Measurements from ENCODE around the gene MAPKAPK2. TPM values are rescaled to one million over a fixed set of nuclear protein-coding genes. Genes with fewer than 3 reads are reported as not detected.

The MAPKAPK2 gene
- total RNA-seq, 1 experiment from 2014 or later, result 51.1 TPM

DNA sequence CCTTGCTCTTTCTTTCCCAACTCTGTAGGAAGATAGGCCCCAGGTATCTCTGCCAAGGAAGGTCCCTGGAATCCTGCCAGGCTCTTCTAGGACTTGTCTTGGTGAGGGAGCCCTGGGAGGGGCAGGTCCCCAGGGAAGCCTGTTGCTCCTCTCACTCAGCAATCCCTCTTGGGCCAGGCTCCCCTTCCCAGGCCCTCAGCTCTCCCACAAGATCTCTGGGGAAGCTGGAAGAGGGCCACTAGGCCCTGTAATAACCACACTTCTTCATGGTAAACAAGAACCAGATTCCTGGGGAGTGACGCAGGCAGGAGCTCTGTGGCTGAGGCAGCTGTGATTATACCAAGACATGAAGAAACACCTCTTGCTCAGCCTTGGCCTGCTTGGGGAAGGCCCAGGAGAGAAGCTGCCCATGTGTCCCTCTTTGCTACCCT lies 9.9 kb upstream of the MAPKAPK2 start:
- ChIA-PET CTCF (interaction anchor here (1.0 to 3.4 kb wide), 2 partner anchors 11 to 17 kb away, joined by 3 to 21 read pairs; no protein-coding TSS in a partner anchor), POLR2A (no interaction called here), RAD21 (ENCODE audit: low non-redundant PET in 1 of 2, low total read pairs in 2 of 2, uncharacterized antibody in 2 of 2, unreplicated experiment in 2 of 2) (no interaction called here)
- no peaks in the 10 kb centered on the region for H3K79me2 ChIP-seq (ENCODE audit: insufficient read depth, low read length)
- no peak overlapping the region for H3K27ac ChIP-seq (ENCODE audit: low read depth, low read length)
- ATAC-seq (0 out of 2 replicates have a peak, but pooled peaks have one; percentile 20), DNase-seq (ENCODE audit: low read depth, low spot score) (no peak)
- no peak overlapping the region for H2AFZ ChIP-seq (ENCODE audit: low read depth, low read length, poor library complexity, severe bottlenecking)
- H3K27me3 ChIP-seq (ENCODE audit: insufficient read depth, low read length), result no peaks in the 10 kb centered on the region
- H3K36me3 ChIP-seq (ENCODE audit: control insufficient read depth in 1 of 2, insufficient read depth in 2 of 2, low read length in 2 of 2), result no peaks in the 10 kb centered on the region
- no peaks in the 10 kb centered on the region for H4K20me1 ChIP-seq (ENCODE audit: insufficient read depth)
- H3K4me2 ChIP-seq (ENCODE audit: low read length), result no peak overlapping the region
- H3K9me3 ChIP-seq (ENCODE audit: control insufficient read depth in 1 of 2, insufficient read depth in 1 of 2, low read depth in 1 of 2, low read length in 2 of 2), result no peaks in the 10 kb centered on the region
- H3K9me2 ChIP-seq (ENCODE audit: insufficient read depth), result no peaks in the 10 kb centered on the region
- TF ChIP-seq EGR1 (IDR thresholded peaks at IDR 0.05; ENCODE audit: low read depth), result no peak
- no peak for TF ChIP-seq EZH2phosphoT487 (IDR thresholded peaks at IDR 0.05; ENCODE audit: borderline replicate concordance)
- TF ChIP-seq, protein P1, sequence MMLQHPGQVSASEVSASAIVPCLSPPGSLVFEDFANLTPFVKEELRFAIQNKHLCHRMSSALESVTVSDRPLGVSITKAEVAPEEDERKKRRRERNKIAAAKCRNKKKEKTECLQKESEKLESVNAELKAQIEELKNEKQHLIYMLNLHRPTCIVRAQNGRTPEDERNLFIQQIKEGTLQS (IDR thresholded peaks at IDR 0.05), result no peak
- no peak for TF ChIP-seq SRF (IDR thresholded peaks at IDR 0.05; ENCODE audit: low read depth)
- no peak for TF ChIP-seq POLR2A (IDR thresholded peaks at IDR 0.05; ENCODE audit: borderline replicate concordance, extremely low read depth, insufficient read depth, insufficient read length)
- TF ChIP-seq YY1 (IDR thresholded peaks at IDR 0.05; ENCODE audit: extremely low read depth, insufficient replicate concordance, low read depth, low read length), result no peak
- TF ChIP-seq CBX3 (IDR thresholded peaks at IDR 0.05; ENCODE audit: low read depth), result no peak
- no peak for TF ChIP-seq SP1 (IDR thresholded peaks at IDR 0.05; ENCODE audit: low read depth)
- TF ChIP-seq, protein P2, sequence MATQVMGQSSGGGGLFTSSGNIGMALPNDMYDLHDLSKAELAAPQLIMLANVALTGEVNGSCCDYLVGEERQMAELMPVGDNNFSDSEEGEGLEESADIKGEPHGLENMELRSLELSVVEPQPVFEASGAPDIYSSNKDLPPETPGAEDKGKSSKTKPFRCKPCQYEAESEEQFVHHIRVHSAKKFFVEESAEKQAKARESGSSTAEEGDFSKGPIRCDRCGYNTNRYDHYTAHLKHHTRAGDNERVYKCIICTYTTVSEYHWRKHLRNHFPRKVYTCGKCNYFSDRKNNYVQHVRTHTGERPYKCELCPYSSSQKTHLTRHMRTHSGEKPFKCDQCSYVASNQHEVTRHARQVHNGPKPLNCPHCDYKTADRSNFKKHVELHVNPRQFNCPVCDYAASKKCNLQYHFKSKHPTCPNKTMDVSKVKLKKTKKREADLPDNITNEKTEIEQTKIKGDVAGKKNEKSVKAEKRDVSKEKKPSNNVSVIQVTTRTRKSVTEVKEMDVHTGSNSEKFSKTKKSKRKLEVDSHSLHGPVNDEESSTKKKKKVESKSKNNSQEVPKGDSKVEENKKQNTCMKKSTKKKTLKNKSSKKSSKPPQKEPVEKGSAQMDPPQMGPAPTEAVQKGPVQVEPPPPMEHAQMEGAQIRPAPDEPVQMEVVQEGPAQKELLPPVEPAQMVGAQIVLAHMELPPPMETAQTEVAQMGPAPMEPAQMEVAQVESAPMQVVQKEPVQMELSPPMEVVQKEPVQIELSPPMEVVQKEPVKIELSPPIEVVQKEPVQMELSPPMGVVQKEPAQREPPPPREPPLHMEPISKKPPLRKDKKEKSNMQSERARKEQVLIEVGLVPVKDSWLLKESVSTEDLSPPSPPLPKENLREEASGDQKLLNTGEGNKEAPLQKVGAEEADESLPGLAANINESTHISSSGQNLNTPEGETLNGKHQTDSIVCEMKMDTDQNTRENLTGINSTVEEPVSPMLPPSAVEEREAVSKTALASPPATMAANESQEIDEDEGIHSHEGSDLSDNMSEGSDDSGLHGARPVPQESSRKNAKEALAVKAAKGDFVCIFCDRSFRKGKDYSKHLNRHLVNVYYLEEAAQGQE (IDR thresholded peaks at IDR 0.05; ENCODE audit: low read depth), result no peak
- TF ChIP-seq ZNF274 (IDR thresholded peaks at IDR 0.05; ENCODE audit: low read depth, low read length), result no peak
- no peak for TF ChIP-seq RAD21 (IDR thresholded peaks at IDR 0.05; ENCODE audit: low read depth)
- TF ChIP-seq CEBPB (IDR thresholded peaks at IDR 0.05; ENCODE audit: low read depth), result no peak
- peaks cover 0 to 3% of the 10 kb centered on the region in 2 experiments; a peak in 1 of 4 replicates for H3K4me1 ChIP-seq (ENCODE audit: control insufficient read depth in 1 of 2, insufficient read depth in 2 of 2, low read length in 2 of 2)
- no peak overlapping the region for H3K4me3 ChIP-seq (replicated peaks in 1 of 2; ENCODE audit: low read depth in 1 of 2, low read length in 2 of 2)
- intact Hi-C loops (cut with micrococcal nuclease), result no loop called here
- no peak overlapping the region for H3K9ac ChIP-seq (ENCODE audit: low read length)
- BruUV-seq (replicated peaks), result no TSS peak
